ENCODE measurements around the gene MEGF11. TPM values are rescaled to one million over a fixed set of nuclear protein-coding genes. Genes with fewer than 3 reads are reported as not detected.
A peak's percentile ranks its signal among the peaks of the same experiment; 100 is the strongest.

MEGF11 gene
- total RNA-seq, 1 experiment from 2014 or later: not detected

DNA sequence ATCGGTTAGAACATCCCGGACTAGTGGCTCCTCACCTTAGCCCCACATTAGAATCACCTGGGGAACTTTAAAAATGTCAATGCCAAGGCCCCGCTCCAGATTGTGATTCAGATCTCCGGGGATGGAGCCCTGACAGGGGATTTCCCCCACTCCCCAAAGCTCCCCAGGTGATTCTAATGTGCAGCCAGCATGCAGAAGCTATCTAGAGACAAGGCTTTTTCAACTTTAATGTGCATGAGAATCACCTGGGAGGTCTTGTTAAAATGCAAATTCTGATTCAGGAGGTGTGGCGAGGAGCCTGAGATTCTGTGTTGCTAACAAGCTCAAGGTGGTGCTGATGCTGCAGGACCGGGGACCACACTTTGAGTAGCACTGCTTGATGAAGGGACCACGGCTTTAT, 227.6 kb downstream of the MEGF11 start:
- TF ChIP-seq, protein P1, sequence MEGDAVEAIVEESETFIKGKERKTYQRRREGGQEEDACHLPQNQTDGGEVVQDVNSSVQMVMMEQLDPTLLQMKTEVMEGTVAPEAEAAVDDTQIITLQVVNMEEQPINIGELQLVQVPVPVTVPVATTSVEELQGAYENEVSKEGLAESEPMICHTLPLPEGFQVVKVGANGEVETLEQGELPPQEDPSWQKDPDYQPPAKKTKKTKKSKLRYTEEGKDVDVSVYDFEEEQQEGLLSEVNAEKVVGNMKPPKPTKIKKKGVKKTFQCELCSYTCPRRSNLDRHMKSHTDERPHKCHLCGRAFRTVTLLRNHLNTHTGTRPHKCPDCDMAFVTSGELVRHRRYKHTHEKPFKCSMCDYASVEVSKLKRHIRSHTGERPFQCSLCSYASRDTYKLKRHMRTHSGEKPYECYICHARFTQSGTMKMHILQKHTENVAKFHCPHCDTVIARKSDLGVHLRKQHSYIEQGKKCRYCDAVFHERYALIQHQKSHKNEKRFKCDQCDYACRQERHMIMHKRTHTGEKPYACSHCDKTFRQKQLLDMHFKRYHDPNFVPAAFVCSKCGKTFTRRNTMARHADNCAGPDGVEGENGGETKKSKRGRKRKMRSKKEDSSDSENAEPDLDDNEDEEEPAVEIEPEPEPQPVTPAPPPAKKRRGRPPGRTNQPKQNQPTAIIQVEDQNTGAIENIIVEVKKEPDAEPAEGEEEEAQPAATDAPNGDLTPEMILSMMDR (conservative IDR thresholded peaks at IDR 0.05; ENCODE audit: low read depth, low read length): no peak
- TF ChIP-seq EZH2 (IDR thresholded peaks at IDR 0.05; ENCODE audit: low read length, unreplicated experiment): no peak
- no peak for TF ChIP-seq EZH2phosphoT487 (IDR thresholded peaks at IDR 0.05; ENCODE audit: borderline replicate concordance, low read length)
- H3K4me2 ChIP-seq (ENCODE audit: low read length): no peak overlapping the region
- H3K9me2 ChIP-seq (replicated peaks; ENCODE audit: low read length): no peaks in the 10 kb centered on the region
- no peak overlapping the region for H2AFZ ChIP-seq (ENCODE audit: low read length)
- no peak overlapping the region for H3K4me3 ChIP-seq (ENCODE audit: low read length)
- H3F3A ChIP-seq (ENCODE audit: low read length, unreplicated experiment): no peaks in the 10 kb centered on the region
- no peak overlapping the region for H3K9ac ChIP-seq (ENCODE audit: low read length)
- POLR2A ChIA-PET (ENCODE audit: unreplicated experiment): no interaction called here
- intact Hi-C loops (cut with micrococcal nuclease): no loop called here
- DNase-seq: peak; percentile 8
- no peaks in the 10 kb centered on the region for H4K20me1 ChIP-seq (ENCODE audit: low read length)
- H3K36me3 ChIP-seq (ENCODE audit: low read depth, low read length): no peaks in the 10 kb centered on the region
- CTCF ChIA-PET: no interaction called here
- no peak for ATAC-seq
- no TSS peak for BruUV-seq (replicated peaks)
- no peaks in the 10 kb centered on the region for H3K79me2 ChIP-seq (ENCODE audit: low read length)
- peaks cover 33% of the 10 kb centered on the region for H3K4me1 ChIP-seq (ENCODE audit: insufficient read depth, low read length)
- H3K9me3 ChIP-seq (ENCODE audit: low read length): no peaks in the 10 kb centered on the region
- no peaks in the 10 kb centered on the region for H3K27me3 ChIP-seq (ENCODE audit: low read length)
- no peak overlapping the region for H3K27ac ChIP-seq (ENCODE audit: low read length)

DNA sequence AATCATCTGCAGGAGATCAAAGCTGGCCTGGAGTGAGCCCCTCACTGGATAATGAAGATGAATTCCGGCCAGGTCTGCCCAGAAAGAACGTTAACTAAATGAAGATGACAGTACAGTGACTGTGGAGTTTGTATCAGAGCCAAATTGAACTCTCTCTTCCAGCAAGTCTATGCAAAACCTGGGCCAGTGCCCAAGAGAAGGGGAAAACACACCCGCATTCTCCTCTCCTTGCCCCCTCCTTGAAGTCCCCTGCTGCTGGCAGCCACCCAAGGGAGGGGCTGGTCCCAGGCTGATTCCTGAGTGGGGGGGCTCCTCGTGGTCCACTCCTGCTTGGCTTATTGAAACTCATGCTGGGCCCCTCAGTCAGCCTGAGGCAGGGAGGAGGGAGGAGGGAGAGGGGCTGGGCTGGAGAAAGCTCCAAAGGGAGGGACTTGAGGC, 228.5 kb downstream of the MEGF11 start:
- Histone ChIP-seq H3K27ac (ENCODE audit: low read length) (no peak overlapping the region), H3K27me3 (ENCODE audit: low read length) (no peaks in the 10 kb centered on the region), H3K9me3 (ENCODE audit: low read length) (no peaks in the 10 kb centered on the region), H3K36me3 (ENCODE audit: low read depth, low read length) (no peaks in the 10 kb centered on the region), H2AFZ (ENCODE audit: low read length) (no peak overlapping the region), H3K79me2 (ENCODE audit: low read length) (no peaks in the 10 kb centered on the region), H3K4me2 (ENCODE audit: low read length) (peak overlapping the region; percentile 41; the same call in 1 of the 2 replicates), H3K9ac (ENCODE audit: low read length) (no peak overlapping the region), H3K4me1 (ENCODE audit: insufficient read depth, low read length) (peaks cover 33% of the 10 kb centered on the region), H3F3A (ENCODE audit: low read length, unreplicated experiment) (no peaks in the 10 kb centered on the region), H3K4me3 (ENCODE audit: low read length) (no peak overlapping the region), H4K20me1 (ENCODE audit: low read length) (no peaks in the 10 kb centered on the region), H3K9me2 (replicated peaks; ENCODE audit: low read length) (no peaks in the 10 kb centered on the region)
- intact Hi-C loops (cut with micrococcal nuclease): no loop called here
- peak; percentile 50 for DNase-seq
- no TSS peak for BruUV-seq (replicated peaks)
- POLR2A ChIA-PET (ENCODE audit: unreplicated experiment): no interaction called here
- CTCF ChIA-PET: no interaction called here
- TF ChIP-seq, protein P1 (conservative IDR thresholded peaks at IDR 0.05; ENCODE audit: low read depth, low read length): no peak
- TF ChIP-seq EZH2 (IDR thresholded peaks at IDR 0.05; ENCODE audit: low read length, unreplicated experiment) (no peak), EZH2phosphoT487 (IDR thresholded peaks at IDR 0.05; ENCODE audit: borderline replicate concordance, low read length) (no peak)
- peak; percentile 48 for ATAC-seq

DNA sequence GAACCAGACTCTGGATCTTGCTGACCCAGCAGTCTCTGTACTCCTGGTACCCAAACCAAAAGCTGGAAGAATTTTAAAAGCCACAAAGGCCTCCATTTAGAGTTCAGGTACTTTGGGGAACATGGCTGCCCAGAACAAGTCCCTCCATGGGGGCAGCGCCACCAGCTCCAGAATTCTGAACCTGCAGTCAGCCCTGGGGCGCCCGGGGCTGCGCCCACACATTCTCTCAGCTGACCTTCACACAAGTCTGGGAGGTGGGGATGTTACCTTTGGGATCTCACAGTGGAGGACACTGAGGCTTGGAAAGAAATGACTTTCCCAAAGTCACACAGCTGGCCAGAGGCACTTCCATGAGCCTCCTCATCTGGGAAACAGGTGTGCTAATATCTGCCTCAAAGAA, 229.4 kb downstream of the MEGF11 start:
- Histone ChIP-seq H3K9ac (ENCODE audit: low read length) (no peak overlapping the region), H3K4me3 (ENCODE audit: low read length) (no peak overlapping the region), H3K36me3 (ENCODE audit: low read depth, low read length) (no peaks in the 10 kb centered on the region), H3K27ac (ENCODE audit: low read length) (no peak overlapping the region), H3K4me2 (ENCODE audit: low read length) (no peak overlapping the region), H3F3A (ENCODE audit: low read length, unreplicated experiment) (no peaks in the 10 kb centered on the region), H3K79me2 (ENCODE audit: low read length) (no peaks in the 10 kb centered on the region), H3K9me3 (ENCODE audit: low read length) (no peaks in the 10 kb centered on the region), H2AFZ (ENCODE audit: low read length) (no peak overlapping the region), H4K20me1 (ENCODE audit: low read length) (no peaks in the 10 kb centered on the region), H3K4me1 (ENCODE audit: insufficient read depth, low read length) (peaks cover 33% of the 10 kb centered on the region), H3K9me2 (replicated peaks; ENCODE audit: low read length) (no peaks in the 10 kb centered on the region), H3K27me3 (ENCODE audit: low read length) (no peaks in the 10 kb centered on the region)
- TF ChIP-seq EZH2phosphoT487 (IDR thresholded peaks at IDR 0.05; ENCODE audit: borderline replicate concordance, low read length) (no peak), EZH2 (IDR thresholded peaks at IDR 0.05; ENCODE audit: low read length, unreplicated experiment) (no peak)
- TF ChIP-seq, protein P1 (conservative IDR thresholded peaks at IDR 0.05; ENCODE audit: low read depth, low read length): no peak
- intact Hi-C loops (cut with micrococcal nuclease): no loop called here
- POLR2A ChIA-PET (ENCODE audit: unreplicated experiment): no interaction called here
- DNase-seq: no peak
- no peak for ATAC-seq
- no TSS peak for BruUV-seq (replicated peaks)
- CTCF ChIA-PET: no interaction called here
